A673 (cell line): ENCODE results near the gene SLC7A8. TPM values are rescaled to one million over a fixed set of nuclear protein-coding genes. Genes with fewer than 3 reads are reported as not detected.

ENCODE experiments used
- BruUV-seq: library from RNA; stranded (reverse); fragments of 400-500 nt; replicated peaks from 2 replicates; lab custom pipeline; 2021; lab: Mats Ljungman, UMichigan
- CTCF ChIA-PET: fragments of 300-600 bp; sonication (Branson Sonifier 250); formaldehyde crosslinking; loops from one replicate; lab custom pipeline; 2022; ENCODE audit warnings: antibody characterized with exemption; lab: Charles Lee
- POLR2A ChIA-PET: fragments of 300-600 bp; sonication (Branson Sonifier 250); formaldehyde crosslinking; loops from one replicate; lab custom pipeline; 2022; ENCODE audit warnings: antibody characterized with exemption; ENCODE audit not compliant: low non-redundant PET; lab: Charles Lee
- DNase-seq: peaks from one replicate; pipeline ENCODE4 v3.0.0-alpha.2; 2015; ENCODE audit warnings: low spot score
- H3K27ac ChIP-seq: fragments of 200-600 bp; sonication (generic); 2 replicates; pipeline ENCODE4 v1.5.1; 2016; ENCODE audit warnings: mixed run types, low read depth, mild to moderate bottlenecking, mixed read lengths, antibody characterized with exemption, low read length; ENCODE audit not compliant: poor library complexity, severe bottlenecking
- H3K27me3 ChIP-seq: fragments of 200-600 bp; sonication (generic); replicated peaks from 2 replicates; pipeline ENCODE4 v1.6.1; 2017; ENCODE audit warnings: mixed run types, low read depth, mild to moderate bottlenecking, mixed read lengths, antibody characterized with exemption, low read length; ENCODE audit not compliant: insufficient read depth, poor library complexity
- H3K36me3 ChIP-seq: fragments of 200-600 bp; sonication (generic); 2 replicates; pipeline ENCODE4 v1.6.1; 2016; ENCODE audit warnings: mixed run types, mild to moderate bottlenecking, mixed read lengths, antibody characterized with exemption, low read length; ENCODE audit not compliant: insufficient read depth, poor library complexity, severe bottlenecking
- H3K4me1 ChIP-seq: fragments of 200-600 bp; sonication (generic); 2 replicates; pipeline ENCODE4 v1.6.1; 2017; ENCODE audit warnings: mixed run types, mild to moderate bottlenecking, mixed read lengths, antibody characterized with exemption, low read length; ENCODE audit not compliant: insufficient read depth, poor library complexity, severe bottlenecking
- H3K4me3 ChIP-seq: fragments of 200-600 bp; sonication (generic); 2 replicates; pipeline ENCODE4 v1.5.1; 2016; ENCODE audit warnings: low read depth, mixed run types, mild to moderate bottlenecking, mixed read lengths, low read length; ENCODE audit not compliant: poor library complexity, severe bottlenecking
- H3K9me3 ChIP-seq: fragments of 200-600 bp; sonication (generic); 2 replicates; pipeline ENCODE4 v1.6.1; 2016; ENCODE audit warnings: mixed run types, low read depth, mild to moderate bottlenecking, mixed read lengths, antibody characterized with exemption, low read length; ENCODE audit not compliant: poor library complexity, severe bottlenecking
- EZH2 ChIP-seq: fragments of 200-600 bp; sonication (generic); IDR thresholded peaks from 2 replicates; pipeline ENCODE4 v1.6.1; 2017; ENCODE audit warnings: borderline replicate concordance, low read depth, mild to moderate bottlenecking, mixed read lengths, antibody characterized with exemption, low read length; ENCODE audit not compliant: poor library complexity, severe bottlenecking
- intact Hi-C: fragments of 100-400 bp; cut with micrococcal nuclease; formaldehyde crosslinking; loops from one replicate; pipeline ENCODE4 v1.10.0; 2022; ENCODE audit not compliant: unreplicated experiment
- total RNA-seq: library from RNA; stranded (reverse); gene quantifications from 2 replicates; pipeline ENCODE4 v1.2.3, GENCODE V29; 2021
- TF ChIP-seq, protein P1 (sequence below): fragments of 300-800, 200-600 bp; sonication (generic); conservative IDR thresholded peaks from 2 replicates; pipeline ENCODE4 v1.5.1; 2017; ENCODE audit warnings: low read depth, mild to moderate bottlenecking, antibody characterized with exemption, low read length, moderate library complexity, mixed read lengths

Gene SLC7A8
- total RNA-seq, 1 experiment from 2014 or later: 18.3 TPM

DNA sequence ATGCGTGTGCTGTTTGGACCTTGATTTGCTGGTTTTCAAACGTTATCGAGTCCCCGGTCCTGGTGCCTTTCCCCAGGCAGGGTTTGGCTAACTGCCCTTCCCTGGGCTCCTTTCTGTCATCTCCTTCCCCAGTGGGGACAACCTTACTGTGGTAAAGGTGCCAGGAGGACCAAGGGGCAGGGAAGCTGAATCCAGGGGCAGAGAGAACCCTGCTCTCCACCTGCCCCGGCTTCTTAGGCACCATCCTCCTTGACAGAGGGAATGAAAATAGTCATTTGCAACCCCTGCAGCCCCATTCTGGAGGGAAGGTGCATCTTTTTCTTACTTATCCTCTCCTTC is 69.4 kb downstream of the SLC7A8 start:
- DNase-seq: no peak
- H3K4me1 ChIP-seq: no peaks in the 10 kb centered on the region
- no peak overlapping the region for H3K4me3 ChIP-seq
- no peak overlapping the region for H3K27ac ChIP-seq
- H3K27me3 ChIP-seq: peaks cover 13% of the 10 kb centered on the region
- ChIA-PET POLR2A (no interaction called here), CTCF (no interaction called here)
- intact Hi-C loops: no loop called here
- no TSS peak for BruUV-seq
- H3K36me3 ChIP-seq: no peaks in the 10 kb centered on the region
- TF ChIP-seq, protein P1, sequence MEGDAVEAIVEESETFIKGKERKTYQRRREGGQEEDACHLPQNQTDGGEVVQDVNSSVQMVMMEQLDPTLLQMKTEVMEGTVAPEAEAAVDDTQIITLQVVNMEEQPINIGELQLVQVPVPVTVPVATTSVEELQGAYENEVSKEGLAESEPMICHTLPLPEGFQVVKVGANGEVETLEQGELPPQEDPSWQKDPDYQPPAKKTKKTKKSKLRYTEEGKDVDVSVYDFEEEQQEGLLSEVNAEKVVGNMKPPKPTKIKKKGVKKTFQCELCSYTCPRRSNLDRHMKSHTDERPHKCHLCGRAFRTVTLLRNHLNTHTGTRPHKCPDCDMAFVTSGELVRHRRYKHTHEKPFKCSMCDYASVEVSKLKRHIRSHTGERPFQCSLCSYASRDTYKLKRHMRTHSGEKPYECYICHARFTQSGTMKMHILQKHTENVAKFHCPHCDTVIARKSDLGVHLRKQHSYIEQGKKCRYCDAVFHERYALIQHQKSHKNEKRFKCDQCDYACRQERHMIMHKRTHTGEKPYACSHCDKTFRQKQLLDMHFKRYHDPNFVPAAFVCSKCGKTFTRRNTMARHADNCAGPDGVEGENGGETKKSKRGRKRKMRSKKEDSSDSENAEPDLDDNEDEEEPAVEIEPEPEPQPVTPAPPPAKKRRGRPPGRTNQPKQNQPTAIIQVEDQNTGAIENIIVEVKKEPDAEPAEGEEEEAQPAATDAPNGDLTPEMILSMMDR: no peak
- no peak for TF ChIP-seq EZH2
- H3K9me3 ChIP-seq: no peaks in the 10 kb centered on the region

DNA sequence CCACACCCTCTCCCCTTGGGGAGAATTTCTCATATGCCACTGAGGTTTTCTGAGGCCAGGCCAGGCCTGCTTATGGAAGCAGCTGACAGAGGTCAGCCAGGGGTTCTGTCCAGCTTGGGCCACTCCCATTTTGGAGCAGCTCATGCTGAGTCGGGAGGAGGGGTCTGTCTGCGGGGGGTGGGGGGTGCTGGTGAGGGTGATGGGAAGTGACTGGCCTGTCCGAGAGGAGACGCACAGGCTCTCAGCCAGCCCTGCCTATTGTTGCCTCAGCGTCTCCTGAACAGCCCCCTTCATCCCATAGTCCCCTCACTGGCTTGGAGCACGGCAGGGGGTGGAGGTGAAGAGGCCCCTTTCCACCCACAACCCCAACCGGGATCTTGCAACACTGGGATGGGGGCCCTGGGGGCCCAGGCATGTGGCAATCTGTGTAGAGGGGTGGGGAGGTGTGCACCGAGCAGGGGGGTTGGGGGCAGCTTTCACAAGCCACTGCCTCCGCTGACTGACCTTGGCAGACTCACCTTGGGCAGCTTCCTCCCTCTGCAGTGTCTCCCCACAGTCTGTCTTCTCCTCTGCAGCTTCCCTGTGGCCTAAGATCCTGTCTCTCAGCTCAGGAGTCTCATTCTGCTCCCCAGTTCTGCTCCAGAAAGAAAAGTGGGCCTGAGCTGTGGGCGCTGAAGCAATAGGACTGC is 69.9 kb downstream of the SLC7A8 start:
- H3K27ac ChIP-seq: no peak overlapping the region
- H3K27me3 ChIP-seq: peaks cover 13% of the 10 kb centered on the region
- no peak for DNase-seq
- no TSS peak for BruUV-seq
- H3K36me3 ChIP-seq: no peaks in the 10 kb centered on the region
- POLR2A ChIA-PET: no interaction called here
- intact Hi-C loops: no loop called here
- H3K4me3 ChIP-seq: no peak overlapping the region
- CTCF ChIA-PET: interaction anchor here (0.6 kb wide), 1 partner anchor 119 kb away, joined by 5 read pairs; no protein-coding TSS in a partner anchor
- H3K9me3 ChIP-seq: no peaks in the 10 kb centered on the region
- TF ChIP-seq, protein P1: no peak
- TF ChIP-seq EZH2: no peak
- no peaks in the 10 kb centered on the region for H3K4me1 ChIP-seq

DNA sequence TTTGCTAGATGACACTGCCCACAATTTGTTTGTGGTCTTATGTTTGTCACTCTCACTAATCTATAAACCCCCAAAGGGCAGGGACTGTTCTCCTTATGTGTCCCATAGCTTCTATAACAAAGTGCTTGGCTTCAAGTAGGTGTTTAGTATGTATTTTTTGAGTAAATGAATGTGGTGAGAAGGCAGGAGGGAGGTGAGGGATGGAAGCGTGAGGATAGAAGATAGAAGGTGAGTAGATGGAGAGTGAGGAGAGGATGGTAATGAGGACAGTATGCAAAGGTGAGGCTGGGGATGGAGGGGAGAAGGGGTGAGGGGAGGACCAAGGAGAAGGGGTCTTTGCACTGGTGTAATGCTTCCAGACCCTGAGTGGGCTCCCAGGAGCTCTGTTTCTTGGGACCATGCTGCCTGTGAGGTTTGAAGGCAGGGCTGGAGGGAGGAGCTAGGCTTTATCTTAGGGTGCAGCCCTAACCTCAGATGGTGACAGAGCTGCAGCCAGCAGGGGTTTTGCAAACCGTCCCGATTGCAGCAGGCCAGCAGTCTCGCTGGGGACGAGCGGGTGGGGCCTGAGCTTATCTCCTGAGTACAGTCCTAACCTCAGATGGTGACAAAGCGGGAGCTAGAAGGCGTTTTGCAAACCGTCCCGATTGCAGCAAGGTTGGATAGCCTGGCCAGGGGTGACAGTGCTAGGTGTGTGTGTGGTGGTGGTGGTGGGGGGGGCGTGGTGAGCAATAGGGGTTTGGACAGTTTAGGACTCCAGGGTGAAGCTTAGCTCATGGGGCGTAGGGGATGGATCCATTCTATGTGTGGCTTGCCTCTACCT is 70.9 kb downstream of the SLC7A8 start:
- H3K4me1 ChIP-seq: no peaks in the 10 kb centered on the region
- H3K4me3 ChIP-seq: no peak overlapping the region
- H3K9me3 ChIP-seq: no peaks in the 10 kb centered on the region
- intact Hi-C loops: no loop called here
- H3K27ac ChIP-seq: no peak overlapping the region
- ChIA-PET CTCF (interaction anchor here (0.6 to 2.4 kb wide), 2 partner anchors 8 to 41 kb away, joined by 3 to 11 read pairs; no protein-coding TSS in a partner anchor), POLR2A (no interaction called here)
- DNase-seq: no peak
- BruUV-seq: no TSS peak
- TF ChIP-seq EZH2: no peak
- TF ChIP-seq, protein P1: no peak
- H3K36me3 ChIP-seq: no peaks in the 10 kb centered on the region
- H3K27me3 ChIP-seq: peaks cover 13% of the 10 kb centered on the region
